ENCODE data around the gene RPS19. TPM values are rescaled to one million over a fixed set of nuclear protein-coding genes. Genes with fewer than 3 reads are reported as not detected.
A peak's percentile ranks its signal among the peaks of the same experiment; 100 is the strongest.

Gene RPS19
- total and polyA plus RNA-seq, 10 of the 15 experiments (the other 5 are each of a cell fraction or from before 2014, with no cell fraction given), result 2,615 to 5,578 (median 4,127) TPM

GRCh38 chr19:41883463-41883820 is 23.4 kb downstream of the RPS19 start:
- Histone ChIP-seq H4K20me1 (ENCODE audit: control insufficient read depth, insufficient read depth) (no peaks in the 10 kb centered on the region), H3K9ac (ENCODE audit: control insufficient read depth, insufficient read depth, low read length) (peak overlapping the region; percentile 73), H3K27me3 (replicated peaks in 1 of 2; ENCODE audit: control insufficient read depth in 2 of 2, insufficient read depth in 2 of 2, low read length in 1 of 2) (no peaks in the 10 kb centered on the region), H3K27ac (ENCODE audit: control insufficient read depth, insufficient read depth) (peak overlapping the region; percentile 87), H3K36me3 (ENCODE audit: control insufficient read depth in 2 of 2, insufficient read depth in 2 of 2, low read length in 1 of 2) (peaks cover 5 to 9% of the 10 kb centered on the region in 2 experiments; a peak in 3 of 4 replicates), H3K79me2 (ENCODE audit: control insufficient read depth, insufficient read depth, low read length) (peaks cover 73% of the 10 kb centered on the region), H3K4me3 (peak overlapping the region; percentile 89), H3K4me1 (ENCODE audit: control insufficient read depth, insufficient read depth, low read length) (peaks cover 33% of the 10 kb centered on the region), H2AFZ (ENCODE audit: control insufficient read depth, low read depth, low read length) (peak overlapping the region; percentile 21; the same call in 1 of the 2 replicates), H3K4me2 (ENCODE audit: control insufficient read depth, insufficient read depth) (peak overlapping the region; percentile 52), H3K9me3 (replicated peaks; ENCODE audit: control insufficient read depth, insufficient read depth, low read length) (no peaks in the 10 kb centered on the region)
- TSS peak; percentile 91 for BruUV-seq (replicated peaks)
- WGBS (ENCODE audit: insufficient coverage, insufficient replicate concordance, low lambda C conversion rate, missing lambda C conversion rate), result under 1% methylated on average over 23 of the region's 23 CpGs
- in situ Hi-C loops (cut with MboI), result no loop called here
- intact Hi-C loops (cut with micrococcal nuclease; ENCODE audit: unreplicated experiment), result no loop called here
- POLR2A ChIA-PET, result interaction anchor here (0.6 to 6.9 kb wide), 5 partner anchors 11 to 623 kb away, joined by 3 to 90 read pairs (median 8); partner anchors contain the start of gene RPS19
- SMC1A ChIA-PET (ENCODE audit: uncharacterized antibody, unreplicated experiment), result interaction anchor here (0.7 to 2.1 kb wide), 2 partner anchors 20 to 24 kb away, joined by 3 to 6 read pairs; partner anchors contain the start of gene RPS19
- RAD21 ChIA-PET (ENCODE audit: unreplicated experiment), result interaction anchor here (7.1 kb wide), 1 partner anchor 9 kb away, joined by 120 read pairs; the partner anchor contains the start of gene CD79A
- FAIRE-seq (peak; percentile 41), ATAC-seq (peak; percentile 9), DNase-seq (ENCODE audit: low read depth, low spot score) (no peak)
- CTCF ChIA-PET, result interaction anchor here (1.2 to 10.8 kb wide), 4 partner anchors 9 to 54 kb away, joined by 3 to 136 read pairs (median 27); partner anchors contain the start of genes CD79A and RPS19
- no peak for TF ChIP-seq HDAC2 (IDR thresholded peaks at IDR 0.05)
- no peak for TF ChIP-seq WRNIP1 (IDR thresholded peaks at IDR 0.05; ENCODE audit: borderline replicate concordance, low read depth, low read length)
- TF ChIP-seq ATF7 (IDR thresholded peaks at IDR 0.05; ENCODE audit: low read depth), result no peak
- TF ChIP-seq, protein P1, sequence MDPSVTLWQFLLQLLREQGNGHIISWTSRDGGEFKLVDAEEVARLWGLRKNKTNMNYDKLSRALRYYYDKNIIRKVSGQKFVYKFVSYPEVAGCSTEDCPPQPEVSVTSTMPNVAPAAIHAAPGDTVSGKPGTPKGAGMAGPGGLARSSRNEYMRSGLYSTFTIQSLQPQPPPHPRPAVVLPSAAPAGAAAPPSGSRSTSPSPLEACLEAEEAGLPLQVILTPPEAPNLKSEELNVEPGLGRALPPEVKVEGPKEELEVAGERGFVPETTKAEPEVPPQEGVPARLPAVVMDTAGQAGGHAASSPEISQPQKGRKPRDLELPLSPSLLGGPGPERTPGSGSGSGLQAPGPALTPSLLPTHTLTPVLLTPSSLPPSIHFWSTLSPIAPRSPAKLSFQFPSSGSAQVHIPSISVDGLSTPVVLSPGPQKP (IDR thresholded peaks at IDR 0.05; ENCODE audit: low read depth, low read length), result no peak
- 0 out of 2 replicates have a peak, but pooled peaks have one; percentile 5 for TF ChIP-seq TARDBP (IDR thresholded peaks at IDR 0.05; ENCODE audit: borderline replicate concordance)
- TF ChIP-seq POLR2A (IDR thresholded peaks at IDR 0.05; ENCODE audit: low read depth, low read length), result no peak
- TF ChIP-seq CHD4 (IDR thresholded peaks at IDR 0.05), result no peak
- TF ChIP-seq REST (IDR thresholded peaks at IDR 0.05; ENCODE audit: low read depth, low read length), result no peak
- no peak for TF ChIP-seq CEBPB (IDR thresholded peaks at IDR 0.05; ENCODE audit: borderline replicate concordance in 1 of 2, low read depth in 2 of 2, low read length in 2 of 2)
- no peak for TF ChIP-seq LARP7 (IDR thresholded peaks at IDR 0.05)
- no peak for TF ChIP-seq HDAC6 (IDR thresholded peaks at IDR 0.05; ENCODE audit: unreplicated experiment)
- peak in 1 of 2 experiments; percentile 2; a peak in 1 of 4 replicates for TF ChIP-seq ETV6 (conservative IDR thresholded peaks at IDR 0.05 in 1 of 2, IDR thresholded peaks at IDR 0.05 in 1 of 2; ENCODE audit: borderline replicate concordance in 1 of 2, low read depth in 1 of 2)
- TF ChIP-seq RAD51 (IDR thresholded peaks at IDR 0.05), result no peak
- peak; percentile 0; the same call in 1 of the 2 replicates for TF ChIP-seq POLR2AphosphoS5 (IDR thresholded peaks at IDR 0.05; ENCODE audit: low read length)
- TF ChIP-seq GABPA (IDR thresholded peaks at IDR 0.05; ENCODE audit: low read depth), result no peak
- TF ChIP-seq HSF1 (IDR thresholded peaks at IDR 0.05; ENCODE audit: low read depth, low read length), result no peak

Measured in GM12878 (cell line).